Cardiac fibroblast (primary cell): ENCODE data around the gene CCDC152.

Experiments
- DNase-seq, 2 donors: peaks; one replicate each; pipeline versions ENCODE4 v3.0.0 to v3.0.0-alpha.2; 2010; ENCODE audit warnings: low read depth in 2 of 2
- H3K4me3 ChIP-seq, 2 donors: replicated peaks in 1 of 2; 1 replicate in 1 of 2; 2 replicates in 1 of 2; pipeline ENCODE4 v1.5.1; 2011; ENCODE audit warnings: low read depth in 2 of 2, low read length in 2 of 2, mild to moderate bottlenecking in 2 of 2, moderate library complexity in 1 of 2
- TF ChIP-seq, protein P1 (sequence below): IDR thresholded peaks from one replicate; pipeline ENCODE4 v1.5.1; 2011; ENCODE audit warnings: low read depth, mild to moderate bottlenecking, low read length, inconsistent platforms

The CCDC152 gene

GRCh38 chr5:42824347-42824976, 67.8 kb downstream of the CCDC152 start:
- DNase-seq = no peak
- H3K4me3 ChIP-seq = no peak overlapping the region
- TF ChIP-seq, protein P1, sequence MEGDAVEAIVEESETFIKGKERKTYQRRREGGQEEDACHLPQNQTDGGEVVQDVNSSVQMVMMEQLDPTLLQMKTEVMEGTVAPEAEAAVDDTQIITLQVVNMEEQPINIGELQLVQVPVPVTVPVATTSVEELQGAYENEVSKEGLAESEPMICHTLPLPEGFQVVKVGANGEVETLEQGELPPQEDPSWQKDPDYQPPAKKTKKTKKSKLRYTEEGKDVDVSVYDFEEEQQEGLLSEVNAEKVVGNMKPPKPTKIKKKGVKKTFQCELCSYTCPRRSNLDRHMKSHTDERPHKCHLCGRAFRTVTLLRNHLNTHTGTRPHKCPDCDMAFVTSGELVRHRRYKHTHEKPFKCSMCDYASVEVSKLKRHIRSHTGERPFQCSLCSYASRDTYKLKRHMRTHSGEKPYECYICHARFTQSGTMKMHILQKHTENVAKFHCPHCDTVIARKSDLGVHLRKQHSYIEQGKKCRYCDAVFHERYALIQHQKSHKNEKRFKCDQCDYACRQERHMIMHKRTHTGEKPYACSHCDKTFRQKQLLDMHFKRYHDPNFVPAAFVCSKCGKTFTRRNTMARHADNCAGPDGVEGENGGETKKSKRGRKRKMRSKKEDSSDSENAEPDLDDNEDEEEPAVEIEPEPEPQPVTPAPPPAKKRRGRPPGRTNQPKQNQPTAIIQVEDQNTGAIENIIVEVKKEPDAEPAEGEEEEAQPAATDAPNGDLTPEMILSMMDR = no peak

DNA sequence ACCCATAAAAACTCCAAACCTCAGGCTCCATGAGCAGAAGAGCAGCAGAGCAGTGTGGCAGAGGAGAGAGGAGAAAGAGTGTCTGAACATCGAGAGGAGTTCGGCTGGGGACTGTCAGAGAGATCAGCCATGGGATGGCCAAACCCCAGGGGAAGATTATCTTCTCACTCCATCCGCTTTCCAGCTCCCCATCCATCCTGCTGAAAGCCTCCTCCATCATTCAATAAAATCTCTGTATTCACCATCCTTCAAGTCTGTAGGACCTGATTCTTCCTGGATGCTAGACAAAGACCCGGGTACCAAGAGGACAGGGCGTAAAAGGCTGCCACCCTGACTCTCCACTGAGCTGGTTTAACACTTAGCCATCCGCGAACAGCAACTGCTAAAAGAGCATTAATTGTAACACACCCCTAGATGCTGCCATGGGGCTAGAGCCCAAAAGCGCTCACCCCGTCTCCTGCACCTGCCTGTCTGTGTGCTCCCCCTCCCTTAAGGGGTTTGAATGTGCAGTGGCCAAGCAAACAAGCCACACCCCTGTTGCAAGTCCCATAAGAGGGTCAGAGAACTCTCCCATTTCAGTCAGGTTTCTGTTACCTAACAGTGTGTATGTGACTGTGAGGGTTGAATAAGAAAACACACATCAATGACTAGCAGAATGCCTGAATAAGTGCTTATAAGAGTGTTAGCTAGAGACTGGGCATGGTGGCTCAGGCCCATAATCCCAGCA, 69.0 kb downstream of the CCDC152 start:
- TF ChIP-seq, protein P1 = no peak
- no peak for DNase-seq
- no peak overlapping the region for H3K4me3 ChIP-seq

DNA sequence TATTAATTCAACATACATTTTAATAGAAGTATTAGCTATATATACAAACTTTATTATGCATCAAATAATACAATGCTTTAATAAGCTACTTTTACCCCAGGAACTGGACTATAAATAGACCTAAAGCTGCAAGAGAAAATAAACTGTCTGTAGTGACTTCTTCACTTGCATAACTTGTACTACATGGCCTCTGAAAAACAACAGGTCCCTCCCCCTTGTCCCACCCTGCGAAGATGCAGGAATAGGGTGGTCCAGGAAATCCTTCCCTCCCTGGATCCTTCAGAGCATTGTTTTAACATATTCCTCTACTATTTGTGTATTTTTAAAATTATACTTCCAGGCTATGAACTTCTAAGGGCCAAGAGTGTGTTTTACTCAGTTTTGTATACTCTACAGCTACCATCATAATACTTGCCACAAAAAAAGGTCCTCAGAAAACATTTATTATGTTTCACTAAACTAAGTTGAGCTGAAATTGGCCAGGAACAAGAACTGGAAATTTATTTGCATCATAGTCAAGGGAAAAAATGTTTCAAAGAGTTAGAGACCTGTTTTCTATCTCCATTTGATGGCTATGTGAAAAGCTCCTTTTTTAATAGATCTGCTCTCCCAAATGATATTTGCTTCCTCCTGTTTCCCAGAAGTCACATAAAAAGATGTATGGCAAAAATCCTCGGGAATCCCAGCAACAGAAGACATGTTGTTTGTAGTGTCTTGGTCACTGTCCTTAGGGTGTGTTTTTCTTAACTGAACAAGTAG, 70.3 kb downstream of the CCDC152 start:
- DNase-seq = no peak
- TF ChIP-seq, protein P1 = no peak
- no peak overlapping the region for H3K4me3 ChIP-seq

DNA sequence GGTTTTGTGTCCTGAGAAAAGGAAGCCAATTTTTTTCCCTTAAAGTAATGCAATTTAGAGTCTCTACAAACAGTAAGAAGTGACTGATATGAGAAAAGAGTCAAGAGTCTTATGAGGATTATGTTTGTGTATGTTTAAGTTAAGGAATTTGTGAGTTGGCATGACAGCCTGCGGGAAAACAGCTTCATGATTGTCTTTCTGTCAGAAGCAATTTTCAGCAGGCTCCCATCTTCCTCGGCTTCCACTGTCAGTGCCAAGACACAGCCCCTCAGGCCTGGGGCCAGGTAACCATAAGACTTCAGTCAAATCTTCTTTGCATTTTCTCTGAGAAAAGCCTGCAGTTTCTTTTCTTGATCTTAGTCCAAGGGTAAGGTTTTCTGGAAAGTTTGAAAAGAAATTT, 72.1 kb downstream of the CCDC152 start:
- TF ChIP-seq, protein P1 = no peak
- peak in 1 of 2 donors; percentile 43 for DNase-seq
- H3K4me3 ChIP-seq = no peak overlapping the region

GRCh38 chr5:42830924-42831323, 74.3 kb downstream of the CCDC152 start:
- no peak for DNase-seq
- TF ChIP-seq, protein P1 = no peak
- no peak overlapping the region for H3K4me3 ChIP-seq

DNA sequence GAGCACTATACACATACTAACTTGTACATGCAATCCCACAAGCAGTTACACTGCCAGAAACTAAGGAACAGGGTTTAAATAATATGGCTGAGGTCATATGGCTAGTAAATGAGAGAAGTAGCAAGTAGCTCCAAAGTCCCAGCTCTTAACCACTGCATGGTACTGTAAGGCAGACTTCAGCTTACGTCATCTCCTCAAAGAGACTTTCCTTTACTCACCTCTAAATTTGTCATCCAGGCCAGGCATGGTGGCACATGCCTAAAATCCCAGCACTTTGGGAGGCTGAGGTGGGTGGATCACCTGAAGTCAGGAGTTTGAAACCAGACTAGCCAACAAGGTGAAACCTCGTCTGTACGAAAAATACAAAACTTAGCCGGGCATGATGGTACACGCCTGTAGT, 75.4 kb downstream of the CCDC152 start:
- no peak for DNase-seq
- H3K4me3 ChIP-seq = no peak overlapping the region
- TF ChIP-seq, protein P1 = no peak
